ENCODE data around the gene SLC44A1. TPM values are rescaled to one million over a fixed set of nuclear protein-coding genes. Genes with fewer than 3 reads are reported as not detected.

The SLC44A1 gene
- total RNA-seq, 1 donor = 60.5 TPM

- no peak for DNase-seq (ENCODE audit: low read depth)
- no peak overlapping the region for H3K4me3 ChIP-seq (ENCODE audit: low read depth, low read length)
These were observed 132.4 kb downstream of the SLC44A1 start for GRCh38 chr9:105376893-105377292.

GRCh38 chr9:105385381-105385985, 141.0 kb downstream of the SLC44A1 start:
- H3K4me3 ChIP-seq (ENCODE audit: low read depth, low read length) = peak overlapping the region; percentile 26
- no peak for TF ChIP-seq CTCF (IDR thresholded peaks at IDR 0.05; ENCODE audit: insufficient read depth, low read length)
- DNase-seq (ENCODE audit: low read depth) = peak; percentile 43

More at GRCh38 chr9:105376893-105377292, 132.4 kb downstream of the SLC44A1 start:
- no peak for TF ChIP-seq CTCF (IDR thresholded peaks at IDR 0.05; ENCODE audit: insufficient read depth, low read length)

GRCh38 chr9:105389796-105390195, 145.3 kb downstream of the SLC44A1 start:
- H3K4me3 ChIP-seq (ENCODE audit: low read depth, low read length) = no peak overlapping the region
- no peak for DNase-seq (ENCODE audit: low read depth)
- no peak for TF ChIP-seq CTCF (IDR thresholded peaks at IDR 0.05; ENCODE audit: insufficient read depth, low read length)

- no peak for TF ChIP-seq CTCF (IDR thresholded peaks at IDR 0.05; ENCODE audit: insufficient read depth, low read length)
- no peak overlapping the region for H3K4me3 ChIP-seq (ENCODE audit: low read depth, low read length)
- no peak for DNase-seq (ENCODE audit: low read depth)
These were observed 146.4 kb downstream of the SLC44A1 start for GRCh38 chr9:105390871-105391270.

- no peak for TF ChIP-seq CTCF (IDR thresholded peaks at IDR 0.05; ENCODE audit: insufficient read depth, low read length)
- H3K4me3 ChIP-seq (ENCODE audit: low read depth, low read length) = no peak overlapping the region
- no peak for DNase-seq (ENCODE audit: low read depth)
These were observed 146.8 kb downstream of the SLC44A1 start for GRCh38 chr9:105391288-105391687.

- no peak for TF ChIP-seq CTCF (IDR thresholded peaks at IDR 0.05; ENCODE audit: insufficient read depth, low read length)
- no peak for DNase-seq (ENCODE audit: low read depth)
- H3K4me3 ChIP-seq (ENCODE audit: low read depth, low read length) = no peak overlapping the region
These were observed 148.1 kb downstream of the SLC44A1 start for GRCh38 chr9:105392531-105392930.

All from fibroblast of the aortic adventitia (primary cell).